ENCODE measurements around the gene ZNF180.
A peak's percentile ranks its signal among the peaks of the same experiment; 100 is the strongest.
"Not testable (repeated sequence)": the region's sequence is repeated elsewhere in the genome, so short reads cannot be mapped to it uniquely, and the experiment has no call there.

The ZNF180 gene

DNA sequence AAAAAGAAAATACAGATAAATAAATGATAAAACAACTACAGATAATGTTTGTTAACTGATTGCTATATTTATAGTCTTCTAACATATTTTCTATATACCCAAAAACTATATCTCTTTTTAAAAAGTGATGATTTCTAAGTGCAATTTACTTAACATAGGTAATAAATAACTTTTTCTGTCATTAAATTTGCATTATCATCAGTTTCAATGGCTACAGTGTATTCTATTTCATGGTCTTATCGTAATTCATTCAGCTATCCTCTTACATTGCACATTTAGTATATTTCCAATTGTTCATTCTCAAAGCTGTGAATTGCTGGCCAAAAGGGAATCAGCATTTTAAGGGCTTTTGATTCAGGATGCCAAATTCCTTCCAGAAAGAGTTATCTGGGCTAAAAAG is 3.6 kb downstream of the ZNF180 start:
- no peak for DNase-seq

DNA sequence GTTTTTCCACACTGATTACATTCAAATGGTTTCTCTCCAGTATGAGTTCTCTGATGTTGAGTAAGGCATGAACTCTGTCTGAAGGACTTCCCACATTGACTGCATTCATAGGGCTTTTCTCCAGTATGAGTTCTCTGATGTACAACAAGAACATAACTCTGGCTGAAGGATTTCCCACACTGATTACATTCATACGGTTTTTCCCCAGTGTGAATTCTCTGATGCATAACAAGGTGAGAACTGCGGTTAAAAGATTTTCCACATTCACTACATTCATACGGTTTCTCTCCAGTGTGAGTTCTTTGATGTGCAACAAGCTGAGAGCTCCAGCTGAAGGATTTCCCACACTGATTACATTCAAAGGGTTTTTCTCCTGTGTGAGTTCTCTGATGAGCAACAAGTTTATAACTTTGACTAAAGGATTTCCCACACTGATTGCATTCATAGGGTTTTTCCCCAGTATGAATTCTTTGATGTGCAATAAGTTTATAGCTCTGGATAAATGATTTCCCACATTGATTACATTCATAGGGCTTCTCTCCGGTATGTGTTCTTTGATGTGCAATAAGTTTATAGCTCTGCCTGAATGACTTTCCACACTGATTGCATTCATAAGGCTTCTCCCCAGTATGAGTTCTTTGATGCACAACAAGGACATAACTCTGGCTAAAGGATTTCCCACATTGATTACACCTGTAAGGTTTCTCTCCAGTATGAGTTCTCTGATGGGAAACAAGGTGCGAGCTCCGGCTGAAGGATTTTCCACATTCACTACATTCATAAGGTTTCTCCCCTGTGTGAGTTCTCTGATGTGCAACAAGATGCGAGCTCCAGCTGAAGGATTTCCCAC is 23.5 kb downstream of the ZNF180 start:
- no peak for DNase-seq

DNA sequence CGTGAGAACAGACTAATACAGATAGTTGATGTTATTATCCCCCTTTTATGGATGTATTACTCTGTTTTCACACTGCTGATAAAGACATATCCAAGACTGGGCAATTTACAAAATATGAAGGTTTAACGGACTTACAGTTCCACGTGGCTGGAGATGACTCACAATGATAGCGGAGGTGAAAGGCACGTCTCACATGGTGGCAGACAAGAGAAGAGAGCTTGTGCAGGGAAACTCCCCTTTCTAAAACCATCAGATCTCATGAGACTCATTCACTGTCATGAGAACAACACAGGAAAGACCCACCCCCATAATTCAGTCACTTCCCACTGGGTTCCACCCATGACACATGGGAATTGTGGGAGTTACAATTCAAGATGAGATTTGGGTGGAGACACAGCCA is 31.6 kb downstream of the ZNF180 start:
- DNase-seq: not testable (repeated sequence)

DNA sequence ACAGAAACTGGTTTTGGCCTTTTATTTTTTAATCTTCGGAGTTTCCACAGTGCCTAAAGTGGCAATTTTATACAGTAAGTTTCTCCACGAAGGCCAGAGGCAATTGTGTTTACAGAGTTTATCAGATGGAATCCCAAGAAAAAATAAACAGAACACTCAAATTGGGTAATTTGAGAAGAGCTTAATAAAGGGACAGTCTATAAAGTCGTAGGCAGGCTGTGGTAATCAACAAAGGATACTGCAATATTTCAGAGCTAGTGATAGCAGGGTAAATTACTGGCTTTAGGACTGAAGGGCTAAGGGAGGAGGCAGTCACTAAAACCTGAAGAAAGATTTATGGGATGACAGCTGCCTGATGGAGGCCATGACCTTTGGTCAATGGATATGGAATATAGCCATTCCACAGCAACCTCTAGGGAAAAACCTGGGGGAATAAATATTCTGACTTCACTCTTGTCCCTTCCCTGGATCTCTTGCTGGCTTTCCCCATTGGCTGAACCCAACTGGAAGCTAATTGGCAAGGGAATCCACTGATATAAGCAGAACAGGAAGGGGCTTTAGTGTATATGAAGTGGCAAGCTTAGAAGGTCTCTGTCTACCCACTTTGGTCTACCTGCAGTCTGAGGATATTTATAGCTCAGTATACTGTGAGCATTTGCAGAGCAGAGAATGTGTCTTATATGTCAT is 37.6 kb downstream of the ZNF180 start:
- DNase-seq: not testable (repeated sequence)

DNA sequence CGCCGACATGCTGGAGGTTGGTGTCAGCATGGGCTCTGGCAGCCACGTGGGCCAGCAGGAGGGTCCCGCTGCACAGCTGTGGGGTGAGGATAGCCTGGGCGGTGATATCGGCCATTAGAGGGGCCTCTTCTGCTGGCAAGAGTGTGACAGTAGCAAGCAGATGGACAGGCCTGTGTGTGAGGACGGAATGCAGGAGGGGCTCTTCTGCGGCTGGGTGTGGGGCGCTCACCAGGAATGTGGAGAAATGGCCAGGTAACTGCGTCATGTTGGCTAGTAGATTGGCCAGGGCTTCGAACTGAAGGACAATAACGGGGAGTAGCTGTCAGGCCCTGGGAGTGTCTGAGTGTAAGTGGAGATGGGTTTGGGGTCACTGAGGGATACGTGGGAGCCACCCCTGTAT is 44.3 kb downstream of the ZNF180 start:
- not testable (repeated sequence) for DNase-seq

DNA sequence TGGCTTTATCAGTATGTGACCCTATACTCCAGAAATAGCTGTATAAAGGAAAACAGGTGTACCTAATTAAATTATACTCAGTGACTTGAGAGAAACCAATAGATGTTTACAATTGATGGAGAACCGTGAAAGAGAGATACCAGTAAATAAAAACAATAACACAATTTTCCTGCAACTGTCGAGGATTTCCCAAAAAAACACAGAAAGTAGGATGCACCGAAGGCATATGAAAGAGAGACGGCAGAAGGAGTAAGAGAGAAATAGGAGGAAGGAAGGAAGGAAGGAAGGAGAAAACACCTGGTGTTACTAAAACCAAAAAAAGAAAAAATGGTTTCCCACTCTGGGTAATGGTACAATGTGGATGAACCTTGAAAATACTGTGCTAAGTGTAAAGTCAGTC is 45.2 kb downstream of the ZNF180 start:
- DNase-seq: no peak

DNA sequence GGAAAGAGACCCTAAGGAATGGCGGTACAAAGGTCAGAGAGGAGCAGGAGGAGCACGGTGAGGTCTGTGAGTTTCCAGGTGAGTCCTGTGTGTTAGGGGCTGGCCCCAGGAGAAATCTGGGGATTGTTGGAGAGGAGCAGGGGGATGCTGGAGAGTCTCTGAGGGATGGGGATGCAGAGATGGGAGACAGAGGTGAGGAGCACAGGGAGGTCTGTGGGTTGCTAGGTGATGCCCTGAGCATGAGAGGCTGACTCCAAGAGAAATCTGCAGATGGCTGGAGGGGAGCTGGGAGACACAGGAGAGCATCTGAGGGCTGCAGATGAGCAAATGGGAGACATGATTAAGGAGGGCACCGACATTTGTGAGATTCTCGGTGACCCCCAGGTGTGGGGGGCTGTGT is 48.0 kb downstream of the ZNF180 start:
- DNase-seq: no peak

DNA sequence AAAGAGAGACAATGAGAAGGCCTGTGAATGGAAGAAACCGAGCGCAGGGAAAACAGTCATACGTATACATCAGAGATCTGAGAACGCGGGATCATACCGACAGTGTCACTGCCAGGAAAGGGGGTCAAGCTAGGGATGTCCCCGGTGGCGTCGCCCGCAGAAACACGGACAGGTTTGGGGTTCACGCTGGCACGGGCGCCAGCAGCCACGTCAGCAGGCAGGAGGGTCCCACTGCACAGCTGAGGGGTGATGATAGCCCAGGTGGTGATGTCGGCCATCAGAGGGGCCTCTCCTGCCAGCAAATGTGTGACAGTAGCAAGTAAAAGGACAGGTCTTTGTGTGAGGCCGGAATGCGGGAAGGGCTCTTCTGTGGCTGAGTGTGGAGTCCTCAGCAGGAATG is 48.6 kb downstream of the ZNF180 start:
- no peak for DNase-seq

DNA sequence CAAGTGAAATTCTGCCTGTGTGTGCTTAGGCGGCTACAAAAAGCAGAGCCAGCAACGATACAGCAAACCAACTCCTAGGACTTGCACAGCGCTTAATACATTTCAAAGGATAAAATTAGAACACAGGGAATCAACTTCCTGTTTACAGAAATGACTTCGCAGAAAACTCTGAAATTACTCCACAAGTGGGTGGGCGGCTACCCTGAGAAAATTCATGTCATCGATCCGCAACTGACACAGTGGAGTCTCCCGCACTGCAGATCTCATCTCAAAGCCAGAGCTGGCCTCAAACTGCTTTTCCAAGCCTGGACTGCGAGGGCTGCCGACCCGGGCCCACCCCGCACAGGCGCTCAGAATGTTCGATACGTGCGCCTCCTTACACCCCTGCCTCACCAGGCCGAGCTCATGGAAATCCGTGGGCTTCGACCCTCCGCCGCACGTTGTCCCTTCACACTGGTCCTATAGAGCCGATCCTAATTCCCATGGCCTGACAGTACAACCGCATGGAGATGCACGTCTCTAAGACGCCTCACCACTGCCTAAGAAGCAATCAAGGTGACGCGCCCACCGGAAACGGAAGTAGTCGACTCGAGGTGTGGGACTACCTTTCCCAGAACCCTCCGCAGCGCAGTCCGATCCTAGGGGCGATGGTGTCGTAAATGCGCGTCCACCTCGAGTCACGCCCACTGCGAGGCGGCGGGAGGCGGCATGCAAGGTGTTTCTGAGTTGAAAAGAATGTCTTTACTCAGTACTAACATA is 52.2 kb downstream of the ZNF180 start, which contains the start of gene ZNF229:
Gene ZNF229, minus strand, starts transcription at position 557 of the 759 bp plus-strand sequence. CDS start 5,625 bp downstream, outside the sequence.
- DNase-seq: peak; percentile 84

DNA sequence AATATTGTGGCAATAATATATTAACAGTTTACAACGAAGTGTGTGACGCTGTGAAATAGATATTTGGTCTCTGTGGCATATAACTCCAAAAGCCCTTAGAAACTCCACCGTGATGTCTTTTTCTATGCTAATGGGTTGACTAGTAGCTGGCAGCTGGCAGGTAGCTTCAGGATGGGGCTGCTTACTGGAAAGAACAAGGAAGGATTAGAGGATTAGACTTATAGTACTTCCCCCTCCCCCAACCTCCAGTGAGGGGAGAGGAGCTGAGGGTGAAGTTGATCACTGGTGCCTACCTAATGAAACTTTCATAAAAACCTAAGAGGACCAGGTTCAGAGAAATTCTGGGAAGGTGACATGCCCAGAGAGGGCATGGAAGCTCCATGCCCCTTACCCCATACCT is 61.9 kb downstream of the ZNF180 start:
- no peak for DNase-seq

DNA sequence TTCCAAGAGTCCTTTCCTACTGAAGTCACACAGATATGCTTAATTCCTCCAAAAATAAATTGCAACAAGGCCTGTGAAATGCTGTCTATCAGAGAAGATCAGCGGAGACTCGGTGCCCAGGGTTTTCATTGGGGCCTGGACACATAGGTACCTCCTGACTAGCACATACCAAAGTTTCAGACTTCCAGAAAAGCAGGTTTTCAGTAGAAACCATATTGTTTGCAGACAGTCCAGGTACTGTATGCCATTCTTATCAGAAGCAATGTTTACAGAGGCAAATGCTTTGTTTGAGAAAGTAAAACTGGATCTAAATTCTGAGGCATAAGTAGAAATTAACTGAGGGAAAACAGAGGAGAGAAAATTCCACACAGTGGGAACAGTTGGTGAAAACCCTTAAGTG is 64.9 kb downstream of the ZNF180 start:
- DNase-seq: no peak

DNA sequence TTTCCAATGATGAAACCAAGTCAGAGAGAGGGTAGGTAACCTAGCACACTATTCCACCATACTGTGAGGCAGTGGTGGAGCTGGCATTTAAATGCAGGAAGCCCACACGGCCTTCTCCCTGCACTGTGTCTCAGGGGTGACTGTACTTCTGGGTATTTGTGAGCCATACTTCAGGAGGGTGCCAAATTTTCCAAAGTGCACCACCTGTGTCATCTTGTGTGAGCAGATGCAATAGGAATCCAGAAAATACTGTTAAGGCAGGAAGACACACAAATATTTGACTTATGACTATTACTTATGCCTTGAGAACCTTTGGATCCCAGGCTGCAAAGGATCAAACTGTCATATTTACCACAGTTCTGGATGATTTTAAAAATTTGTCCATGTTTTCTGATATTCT is 69.4 kb downstream of the ZNF180 start:
- DNase-seq: no peak
